Osteoblast (primary cell): Measurements from ENCODE around the gene NTM. TPM values are rescaled to one million over a fixed set of nuclear protein-coding genes. Genes with fewer than 3 reads are reported as not detected.

Experiments used
- DNase-seq: peaks from one replicate; pipeline ENCODE4 v3.0.0; 2011; ENCODE audit warnings: low spot score, mixed read lengths; ENCODE audit not compliant: insufficient read length; ENCODE audit errors: missing footprints
- H2AFZ ChIP-seq: 2 replicates; pipeline ENCODE4 v1.6.0; 2011; ENCODE audit warnings: mild to moderate bottlenecking, low read length
- H3K27ac ChIP-seq: 2 replicates; pipeline ENCODE4 v1.5.1; 2011; ENCODE audit warnings: mild to moderate bottlenecking, low read depth, low read length, moderate library complexity
- H3K27me3 ChIP-seq: 2 replicates; pipeline ENCODE4 v1.6.0; 2012; ENCODE audit warnings: mild to moderate bottlenecking, control low read depth, inconsistent platforms, low read length, moderate library complexity; ENCODE audit not compliant: insufficient read depth
- H3K36me3 ChIP-seq: 2 replicates; pipeline ENCODE4 v1.5.1; 2011; ENCODE audit warnings: mild to moderate bottlenecking, low read length, control low read depth, moderate library complexity; ENCODE audit not compliant: insufficient read depth
- H3K4me1 ChIP-seq: 2 replicates; pipeline ENCODE4 v1.5.1; 2011; ENCODE audit warnings: mild to moderate bottlenecking, low read length, control low read depth, moderate library complexity; ENCODE audit not compliant: insufficient read depth
- H3K4me2 ChIP-seq: 2 replicates; pipeline ENCODE4 v1.6.0; 2011; ENCODE audit warnings: mild to moderate bottlenecking, low read length; ENCODE audit not compliant: insufficient read depth
- H3K4me3 ChIP-seq: fragments of 200-600 bp; sonication (generic); 3 replicates; pipeline ENCODE4 v1.5.1; 2012; ENCODE audit warnings: mild to moderate bottlenecking, low read length, inconsistent platforms; ENCODE audit not compliant: insufficient read depth
- H3K79me2 ChIP-seq: 2 replicates; pipeline ENCODE4 v1.6.0; 2012; ENCODE audit warnings: mild to moderate bottlenecking, low read length, control low read depth, inconsistent platforms; ENCODE audit not compliant: insufficient read depth
- H3K9me3 ChIP-seq: 2 replicates; pipeline ENCODE4 v1.5.1; 2011; ENCODE audit warnings: low read depth, low read length, control low read depth
- H4K20me1 ChIP-seq: 2 replicates; pipeline ENCODE4 v1.6.0; 2012; ENCODE audit warnings: mild to moderate bottlenecking, low read length, control low read depth; ENCODE audit not compliant: insufficient read depth
- total RNA-seq: library from RNA; depleted of rRNA; stranded (reverse); fragments of >200 nt; gene quantifications from 2 replicates; pipeline ENCODE4 v1.2.3, GENCODE V29; 2012
- TF ChIP-seq, protein P1 (sequence below): IDR thresholded peaks from 2 replicates; pipeline ENCODE4 v1.5.1; 2011; ENCODE audit warnings: mild to moderate bottlenecking, low read depth, low read length, moderate library complexity; ENCODE audit errors: extremely low read depth

The NTM gene
- total RNA-seq, 1 donor, result 48.1 TPM

DNA sequence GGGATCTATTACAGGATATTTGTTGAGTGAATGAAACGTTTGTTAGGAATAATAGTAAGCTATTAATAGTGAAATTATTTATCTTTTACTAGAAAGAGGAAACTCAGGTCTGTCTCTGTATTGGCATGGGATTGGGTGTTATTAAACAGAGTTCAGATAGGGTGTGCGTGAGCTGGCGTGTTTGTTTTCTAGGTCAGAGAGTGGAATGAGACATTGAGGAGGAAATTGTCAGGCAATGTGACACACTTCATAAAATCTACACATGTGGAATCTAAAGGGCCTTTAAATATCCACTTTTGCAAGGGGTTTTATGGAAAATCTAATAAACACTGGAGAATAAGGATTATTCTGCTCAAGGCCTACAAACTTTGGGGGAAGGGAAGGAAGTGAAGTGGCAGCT, 552.9 kb downstream of the NTM start:
- DNase-seq, result no peak
- H3K4me1 ChIP-seq, result peaks cover 19% of the 10 kb centered on the region
- TF ChIP-seq, protein P1, sequence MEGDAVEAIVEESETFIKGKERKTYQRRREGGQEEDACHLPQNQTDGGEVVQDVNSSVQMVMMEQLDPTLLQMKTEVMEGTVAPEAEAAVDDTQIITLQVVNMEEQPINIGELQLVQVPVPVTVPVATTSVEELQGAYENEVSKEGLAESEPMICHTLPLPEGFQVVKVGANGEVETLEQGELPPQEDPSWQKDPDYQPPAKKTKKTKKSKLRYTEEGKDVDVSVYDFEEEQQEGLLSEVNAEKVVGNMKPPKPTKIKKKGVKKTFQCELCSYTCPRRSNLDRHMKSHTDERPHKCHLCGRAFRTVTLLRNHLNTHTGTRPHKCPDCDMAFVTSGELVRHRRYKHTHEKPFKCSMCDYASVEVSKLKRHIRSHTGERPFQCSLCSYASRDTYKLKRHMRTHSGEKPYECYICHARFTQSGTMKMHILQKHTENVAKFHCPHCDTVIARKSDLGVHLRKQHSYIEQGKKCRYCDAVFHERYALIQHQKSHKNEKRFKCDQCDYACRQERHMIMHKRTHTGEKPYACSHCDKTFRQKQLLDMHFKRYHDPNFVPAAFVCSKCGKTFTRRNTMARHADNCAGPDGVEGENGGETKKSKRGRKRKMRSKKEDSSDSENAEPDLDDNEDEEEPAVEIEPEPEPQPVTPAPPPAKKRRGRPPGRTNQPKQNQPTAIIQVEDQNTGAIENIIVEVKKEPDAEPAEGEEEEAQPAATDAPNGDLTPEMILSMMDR, result no peak
- no peaks in the 10 kb centered on the region for H3K9me3 ChIP-seq
- H3K79me2 ChIP-seq, result peaks cover 88% of the 10 kb centered on the region
- peaks cover 11% of the 10 kb centered on the region for H3K36me3 ChIP-seq
- H4K20me1 ChIP-seq, result no peaks in the 10 kb centered on the region
- H2AFZ ChIP-seq, result no peak overlapping the region
- peak overlapping the region; percentile 83 for H3K27ac ChIP-seq
- no peak overlapping the region for H3K4me3 ChIP-seq
- no peaks in the 10 kb centered on the region for H3K27me3 ChIP-seq
- H3K4me2 ChIP-seq, result no peak overlapping the region

DNA sequence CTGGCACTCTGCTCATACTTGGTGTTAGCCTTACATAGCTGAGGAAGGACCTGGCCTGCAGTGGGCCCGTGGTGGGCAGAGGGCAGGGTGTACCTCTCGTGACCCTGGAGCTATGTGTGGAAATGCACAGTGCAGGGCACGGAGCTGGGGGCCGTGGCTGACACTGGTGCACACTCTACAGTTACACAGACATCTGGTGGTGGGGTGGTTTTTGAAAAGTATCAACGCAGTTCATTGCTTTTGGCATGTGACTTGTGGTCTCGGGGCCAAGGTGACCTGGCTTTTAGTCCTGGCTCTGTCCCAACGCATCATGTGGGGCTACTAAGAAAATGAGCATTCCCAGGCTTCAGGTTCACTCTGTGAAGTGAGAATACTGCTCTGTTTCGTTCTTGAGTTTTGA, 553.6 kb downstream of the NTM start:
- H3K36me3 ChIP-seq, result peaks cover 6% of the 10 kb centered on the region
- H2AFZ ChIP-seq, result peak overlapping the region; percentile 21
- no peaks in the 10 kb centered on the region for H3K9me3 ChIP-seq
- peaks cover 19% of the 10 kb centered on the region for H3K4me1 ChIP-seq
- no peaks in the 10 kb centered on the region for H4K20me1 ChIP-seq
- H3K4me3 ChIP-seq, result peak overlapping the region; percentile 6
- H3K27ac ChIP-seq, result peak overlapping the region; percentile 83
- no peaks in the 10 kb centered on the region for H3K27me3 ChIP-seq
- DNase-seq, result no peak
- peak overlapping the region; percentile 64 for H3K4me2 ChIP-seq
- TF ChIP-seq, protein P1, result no peak
- peaks cover 86% of the 10 kb centered on the region for H3K79me2 ChIP-seq

DNA sequence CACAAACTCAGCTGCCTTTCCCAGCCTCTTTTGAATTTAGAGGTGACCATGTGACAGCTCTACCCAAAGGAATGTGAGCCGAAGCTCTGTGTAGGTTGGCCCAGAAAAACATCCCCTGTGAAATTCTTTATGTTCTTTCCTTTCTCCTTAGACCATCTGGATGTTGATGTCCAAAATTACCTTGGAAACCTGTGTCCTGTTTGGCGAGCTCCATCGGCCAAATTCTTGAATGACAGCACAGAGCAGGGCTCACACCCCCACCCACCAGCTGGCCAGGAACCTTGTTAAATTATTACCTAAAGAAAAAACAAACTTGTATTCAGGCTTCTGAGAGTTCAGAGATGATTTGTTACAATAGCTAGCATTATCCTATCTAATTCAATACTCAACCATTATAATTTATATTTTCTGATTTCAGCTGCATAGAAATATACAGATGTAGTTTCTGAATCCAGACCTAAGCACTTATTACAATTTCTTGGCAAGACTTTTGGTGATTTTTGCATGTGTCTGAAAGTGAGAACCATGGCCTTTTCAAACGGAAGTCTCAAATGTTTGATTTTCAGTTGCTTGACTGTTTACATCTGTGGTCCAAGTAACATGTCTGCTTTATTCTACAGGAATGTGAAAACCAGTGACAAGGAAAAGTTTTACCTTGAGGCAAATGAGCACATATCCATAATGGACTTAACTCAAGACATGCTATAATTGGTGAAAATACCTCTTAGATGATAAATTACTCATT, 554.2 kb downstream of the NTM start:
- Histone ChIP-seq H3K4me2 (peak overlapping the region; percentile 64), H4K20me1 (no peaks in the 10 kb centered on the region), H3K79me2 (peaks cover 88% of the 10 kb centered on the region), H3K27ac (peak overlapping the region; percentile 83), H3K27me3 (no peaks in the 10 kb centered on the region), H3K4me1 (peaks cover 19% of the 10 kb centered on the region), H2AFZ (no peak overlapping the region), H3K36me3 (peaks cover 6% of the 10 kb centered on the region), H3K4me3 (no peak overlapping the region), H3K9me3 (no peaks in the 10 kb centered on the region)
- TF ChIP-seq, protein P1, result no peak
- peak; percentile 69 for DNase-seq

DNA sequence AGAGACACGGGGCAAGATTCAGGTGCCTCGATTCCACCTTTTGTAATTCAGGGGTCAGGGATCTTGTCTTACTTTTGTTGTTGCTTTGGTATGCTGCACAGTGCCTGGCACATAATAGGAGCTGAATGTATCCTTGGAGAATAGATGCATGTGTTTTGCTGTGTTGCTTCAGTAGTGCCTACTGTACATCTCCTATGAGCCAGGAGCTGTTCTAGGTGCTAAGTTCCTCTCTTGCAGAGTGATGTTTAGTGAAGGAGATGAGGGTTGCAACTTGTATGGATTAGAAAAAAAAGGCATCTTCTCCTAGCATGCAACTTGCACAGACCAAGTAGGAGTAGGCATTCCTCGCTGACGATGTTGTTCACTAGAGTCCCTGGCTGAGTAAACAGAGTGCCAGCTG, 555.4 kb downstream of the NTM start:
- no peak overlapping the region for H3K27ac ChIP-seq

More for the DNA sequence above, 555.4 kb downstream of the NTM start:
- DNase-seq, result no peak
- TF ChIP-seq, protein P1, result no peak
- no peak overlapping the region for H2AFZ ChIP-seq
- H3K36me3 ChIP-seq, result peaks cover 6% of the 10 kb centered on the region
- no peak overlapping the region for H3K4me3 ChIP-seq
- H3K27me3 ChIP-seq, result no peaks in the 10 kb centered on the region
- H3K79me2 ChIP-seq, result peaks cover 82% of the 10 kb centered on the region
- no peaks in the 10 kb centered on the region for H4K20me1 ChIP-seq
- no peaks in the 10 kb centered on the region for H3K9me3 ChIP-seq
- H3K4me1 ChIP-seq, result peaks cover 19% of the 10 kb centered on the region
- H3K4me2 ChIP-seq, result no peak overlapping the region
